Keratinocyte (primary cell): Measurements from ENCODE around the gene ANKRD53.

Source experiments
- CTCF ChIP-seq, 3 experiments: IDR thresholded peaks in 1 of 3; conservative IDR thresholded peaks in 1 of 3; optimal IDR thresholded peaks in 1 of 3; 2 replicates in 2 of 3; 3 replicates in 1 of 3; pipeline versions ENCODE3 to v1.5.1; 2011; ENCODE audit warnings: low read length in 3 of 3, mild to moderate bottlenecking in 3 of 3, moderate library complexity in 2 of 3, control low read depth in 1 of 3, inconsistent platforms in 1 of 3; ENCODE audit not compliant: insufficient read depth in 2 of 3; ENCODE audit errors: extremely low read depth in 1 of 3
- EZH2 ChIP-seq: IDR thresholded peaks from one replicate; pipeline ENCODE4 v1.6.1; 2012; ENCODE audit warnings: inconsistent platforms, mild to moderate bottlenecking, low read length, moderate library complexity

- no peak for TF ChIP-seq CTCF (optimal IDR thresholded peaks at IDR 0.05 in 1 of 3, IDR thresholded peaks at IDR 0.05 in 1 of 3, conservative IDR thresholded peaks at IDR 0.05 in 1 of 3; ENCODE audit: extremely low read depth in 1 of 3, insufficient read depth in 2 of 3, low read length in 3 of 3)
- no peak for TF ChIP-seq EZH2
Observed at GRCh38 chr2:70984228-70984575, 5.8 kb downstream of the ANKRD53 start.
